CD4-positive, alpha-beta T cell treated with Interleukin-6 for 4 hours (primary cell): ENCODE results near the gene MRPL21.

Experiments used
- DNase-seq: peaks from one replicate; pipeline ENCODE4 v3.0.0-alpha.2; 2020; ENCODE audit warnings: mixed read lengths

Gene MRPL21

GRCh38 chr11:68903288-68904247 is at the start of gene MRPL21, which contains the start of gene IGHMBP2:
Gene MRPL21 (minus strand): TSS chr11:68903832. CDS start chr11:68903810, 22 bp downstream.
Gene IGHMBP2 (plus strand): TSS chr11:68903891. CDS start chr11:68903953, 62 bp downstream.
- DNase-seq = peak; percentile 83

- no peak for DNase-seq
These were observed 47.1 kb upstream of the MRPL21 start for GRCh38 chr11:68950762-68951161.

GRCh38 chr11:68950270-68950669 is 46.6 kb upstream of the MRPL21 start:
- DNase-seq = no peak

DNA sequence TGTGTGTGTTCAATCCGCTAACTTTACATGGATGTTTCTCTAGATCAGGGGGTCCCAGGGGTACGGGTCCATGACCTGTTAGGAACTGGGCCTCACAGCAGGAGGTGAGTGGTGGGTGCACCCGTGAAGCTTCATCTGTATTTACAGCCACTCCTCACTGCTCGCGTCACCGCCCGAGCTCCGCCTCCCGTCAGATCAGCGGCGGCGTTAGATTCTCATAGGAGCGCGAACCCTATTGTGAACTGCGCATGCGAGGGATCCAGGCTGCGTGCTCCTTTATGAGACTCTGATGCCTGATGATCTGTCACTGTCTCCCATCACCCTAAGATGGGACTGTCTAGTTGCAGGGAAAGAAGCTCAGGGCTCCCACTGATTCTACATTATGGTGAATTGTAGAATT is 45.3 kb upstream of the MRPL21 start:
- no peak for DNase-seq

DNA sequence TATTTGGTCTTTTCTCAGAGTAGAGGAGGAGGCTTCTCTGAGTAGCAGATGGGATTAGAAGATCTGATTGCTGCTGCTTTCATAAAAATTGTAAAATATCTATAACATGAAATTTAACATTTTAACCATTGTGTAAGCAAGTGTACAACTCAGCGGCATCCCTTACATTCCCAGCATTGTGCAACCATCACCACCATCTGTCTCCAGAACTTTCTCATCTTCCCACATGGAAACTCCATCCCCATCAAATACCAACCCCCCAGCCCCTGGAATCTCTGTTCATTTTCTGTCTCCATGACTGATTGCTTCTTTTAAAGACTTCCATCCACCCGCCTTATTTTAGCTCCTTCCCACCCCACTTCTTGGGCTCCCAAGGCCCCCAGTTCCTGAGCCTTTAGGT is 44.9 kb upstream of the MRPL21 start:
- no peak for DNase-seq

DNA sequence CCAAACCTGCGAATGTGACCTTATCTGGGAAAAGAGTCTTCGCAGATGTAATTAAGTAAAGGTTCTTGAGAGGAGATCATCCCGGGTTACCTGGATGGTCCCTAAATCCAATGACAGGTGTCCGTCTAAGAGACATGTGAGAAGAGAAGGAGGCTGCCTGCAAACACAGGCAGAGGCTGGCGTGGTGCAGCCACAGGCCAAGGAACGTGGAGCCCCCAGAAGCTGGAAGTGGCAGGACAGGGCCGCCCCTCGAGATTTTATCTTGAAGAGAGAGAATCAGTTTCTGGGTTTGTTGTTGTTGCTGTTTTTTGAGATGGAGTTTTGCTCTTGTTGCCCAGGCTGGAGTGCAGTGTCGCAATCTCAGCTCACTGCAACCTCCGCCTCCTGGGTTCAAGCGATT is 43.5 kb upstream of the MRPL21 start:
- DNase-seq = no peak

DNA sequence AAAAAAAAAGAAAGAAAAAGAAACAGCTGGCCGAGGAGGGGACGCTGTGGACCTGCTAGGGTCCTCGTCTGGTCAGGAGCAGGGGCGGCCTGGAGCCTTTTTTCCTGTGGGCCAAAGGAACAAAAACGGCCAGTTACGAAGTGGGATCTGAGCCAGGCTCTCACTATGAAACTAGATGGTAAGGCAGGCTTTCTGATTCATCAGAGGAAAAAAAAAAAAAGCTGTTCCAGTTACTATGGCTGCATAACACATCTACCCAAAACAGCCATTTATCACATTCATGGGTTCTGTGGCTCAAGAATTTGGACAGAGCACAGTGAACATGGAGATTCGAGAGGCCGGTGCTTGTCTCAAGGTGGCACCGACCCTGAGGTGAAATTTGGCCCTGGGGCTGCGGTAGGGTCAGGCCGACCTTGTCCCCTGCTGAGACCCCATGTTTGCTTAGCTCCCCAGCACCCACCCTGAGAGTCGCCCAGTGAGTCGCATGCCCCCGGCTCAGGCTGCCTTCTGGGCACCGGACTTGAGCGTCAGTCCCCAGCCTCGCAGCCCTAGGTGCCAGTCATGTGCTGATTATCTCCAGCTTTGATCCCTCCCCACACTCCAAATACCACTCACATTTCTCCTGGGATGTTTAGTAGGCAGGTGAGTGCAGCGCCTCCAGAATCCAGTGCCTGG is 42.9 kb upstream of the MRPL21 start:
- DNase-seq = no peak

- DNase-seq = no peak
These were observed 39.2 kb upstream of the MRPL21 start for GRCh38 chr11:68942751-68943271.

DNA sequence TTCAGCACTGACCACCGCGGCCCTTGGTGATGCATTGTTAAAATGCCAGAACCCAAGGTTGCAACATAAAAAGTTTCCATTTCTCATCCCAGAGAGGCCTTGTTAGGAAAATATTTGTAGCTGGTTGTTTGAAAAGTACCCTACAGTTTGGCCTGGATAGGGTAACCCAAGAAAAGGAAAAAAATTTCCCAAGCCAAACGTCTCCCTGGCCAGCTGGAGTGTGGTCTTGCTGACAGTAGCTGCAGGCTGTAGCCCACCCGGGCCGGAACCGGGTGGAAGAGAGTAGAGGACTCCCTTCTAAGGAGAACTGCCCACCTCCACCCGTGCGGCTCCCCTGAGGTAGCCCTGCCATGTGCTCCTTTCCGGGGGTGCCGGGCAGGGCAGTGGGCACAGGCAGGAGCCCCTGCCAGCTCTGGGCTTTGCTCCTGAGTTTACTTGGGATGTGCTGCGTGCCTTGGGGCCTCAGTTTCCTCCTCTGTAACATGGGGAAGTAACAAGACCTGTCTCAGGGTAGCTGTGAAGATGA is 38.5 kb upstream of the MRPL21 start:
- DNase-seq = no peak

GRCh38 chr11:68941324-68942094 is 37.9 kb upstream of the MRPL21 start:
- DNase-seq = no peak

- no peak for DNase-seq
These were observed 37.2 kb upstream of the MRPL21 start for GRCh38 chr11:68940651-68941323.

- DNase-seq = no peak
These were observed 36.2 kb upstream of the MRPL21 start for GRCh38 chr11:68939583-68940555.

DNA sequence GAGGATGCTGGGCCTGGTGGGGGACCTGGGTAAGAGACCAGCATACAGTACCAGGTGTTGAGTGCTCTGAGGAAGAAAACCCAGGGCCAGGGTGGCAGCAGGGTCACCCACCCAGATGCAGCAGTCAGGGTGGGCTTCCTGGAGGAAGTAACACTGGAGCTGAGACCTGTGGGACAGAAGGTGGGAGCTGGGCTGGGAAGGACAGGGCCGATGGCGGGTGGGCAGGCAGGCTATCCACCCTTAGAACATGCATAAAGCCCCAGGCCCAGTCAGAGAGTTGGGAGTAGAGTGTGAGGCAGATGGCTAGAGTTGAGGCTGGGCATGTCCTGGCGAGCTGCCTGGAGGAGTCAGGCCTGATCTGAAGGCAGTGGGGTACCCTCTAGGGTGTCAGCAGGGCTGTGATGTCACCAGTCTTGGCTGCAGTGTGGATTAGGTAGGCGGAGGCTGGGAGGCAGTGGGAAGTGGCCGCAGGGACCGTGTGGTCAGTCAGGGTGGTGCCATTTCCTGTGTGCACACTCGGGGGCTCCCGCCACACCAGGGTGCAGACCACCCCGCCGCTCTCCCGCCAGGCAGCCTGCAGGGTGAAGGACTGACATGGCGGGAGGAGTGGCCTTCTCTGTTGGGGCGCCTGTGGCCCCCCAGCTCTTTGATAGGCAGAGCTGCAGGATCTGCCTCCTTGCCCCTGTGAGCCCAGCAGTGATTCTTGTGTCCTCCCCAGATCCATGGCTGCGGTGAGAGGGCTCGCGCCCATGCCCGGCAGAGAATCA is 35.4 kb upstream of the MRPL21 start:
- no peak for DNase-seq

DNA sequence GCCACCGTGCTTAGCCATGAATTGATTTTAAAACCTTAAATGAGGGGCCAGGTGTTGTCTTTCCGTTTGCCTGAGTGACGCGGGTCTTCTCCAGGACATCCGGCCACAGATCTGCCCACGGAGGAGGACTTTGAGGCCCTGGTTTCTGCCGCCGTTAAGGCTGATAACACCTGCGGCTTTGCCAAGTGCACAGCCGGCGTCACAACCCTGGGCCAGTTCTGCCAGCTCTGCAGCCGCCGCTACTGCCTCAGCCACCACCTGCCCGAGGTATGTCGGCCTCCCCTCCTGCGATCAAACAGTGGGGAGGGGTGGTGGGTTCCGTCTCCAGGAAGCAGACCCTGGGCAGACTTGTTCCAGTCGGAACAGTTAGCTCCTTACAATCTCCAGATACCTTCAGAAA is 34.5 kb upstream of the MRPL21 start:
- DNase-seq = no peak

GRCh38 chr11:68936676-68937620 is 33.3 kb upstream of the MRPL21 start:
- DNase-seq = no peak

DNA sequence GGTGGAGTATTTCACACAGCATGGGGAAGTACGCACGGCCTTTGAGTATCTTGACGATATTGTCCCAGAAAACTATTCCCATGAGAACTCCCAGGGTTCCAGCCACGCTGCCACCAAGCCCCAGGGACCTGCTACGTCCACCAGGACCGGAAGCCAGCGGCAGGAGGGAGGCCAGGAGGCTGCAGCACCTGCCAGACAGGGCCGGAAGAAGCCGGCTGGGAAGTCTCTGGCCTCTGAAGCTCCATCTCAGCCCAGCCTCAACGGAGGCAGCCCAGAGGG is 32.7 kb upstream of the MRPL21 start:
- DNase-seq = no peak

DNA sequence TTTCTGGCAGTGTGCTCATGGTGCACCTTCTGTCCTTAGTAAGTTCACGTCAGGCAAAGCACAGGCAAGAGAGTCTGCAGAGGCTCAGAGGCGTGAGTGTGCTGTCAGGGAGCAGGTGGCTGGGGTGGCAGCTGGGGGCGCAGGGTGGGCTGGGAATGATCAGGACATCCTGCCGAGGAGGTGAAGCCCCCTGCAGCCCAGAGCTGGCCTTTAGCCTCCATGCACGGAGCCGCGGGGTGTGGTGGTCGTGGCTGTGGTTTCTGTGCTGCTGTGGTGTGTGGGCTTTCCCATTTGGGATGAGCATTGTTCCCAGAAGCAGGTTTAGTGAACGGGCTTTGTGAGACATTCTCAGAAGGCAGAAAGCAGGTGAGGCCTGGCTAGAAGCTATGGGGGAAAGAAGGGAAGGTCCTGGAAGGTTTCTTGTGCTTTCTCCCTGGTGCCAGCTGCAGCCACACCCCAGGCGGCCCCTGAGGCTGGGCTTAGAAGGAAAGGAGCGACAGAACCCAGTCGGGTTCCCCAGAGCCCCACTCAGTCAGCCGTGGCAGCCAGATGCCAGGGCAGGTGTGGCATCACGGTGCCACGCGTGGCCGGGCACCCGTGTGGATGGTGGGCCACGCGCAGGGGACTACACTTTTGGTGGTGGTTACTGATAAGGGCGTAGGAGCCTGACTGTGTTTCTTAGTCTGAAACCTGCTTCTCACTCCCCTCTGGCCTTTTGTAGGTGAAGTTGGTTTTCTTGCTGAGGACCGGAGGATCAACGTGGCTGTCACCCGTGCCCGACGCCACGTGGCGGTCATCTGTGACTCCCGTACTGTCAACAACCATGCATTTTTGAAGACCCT is 32.1 kb upstream of the MRPL21 start:
- no peak for DNase-seq

DNA sequence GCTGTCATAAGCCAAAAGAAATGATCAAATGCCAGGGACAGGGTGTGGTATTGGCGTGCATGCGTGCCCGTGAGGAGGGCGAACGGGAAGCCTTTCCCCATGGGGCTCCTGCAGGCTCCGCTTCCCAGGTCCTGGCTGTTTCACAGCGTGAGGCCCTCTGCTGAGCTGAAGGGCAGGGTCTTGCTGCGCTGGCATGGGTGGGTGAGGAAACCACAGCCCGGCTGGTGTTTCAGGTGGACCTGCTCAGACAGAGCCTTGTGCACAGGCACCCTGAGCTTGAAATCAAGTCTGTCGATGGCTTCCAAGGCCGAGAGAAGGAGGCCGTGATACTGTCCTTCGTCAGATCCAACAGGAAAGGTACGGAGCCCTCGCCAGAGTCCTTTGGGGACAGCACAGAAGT is 31.4 kb upstream of the MRPL21 start:
- DNase-seq = no peak
